Measurements from ENCODE around the gene PROX2.

Gene PROX2

GRCh38 chr14:74843653-74844052, 32.3 kb downstream of the PROX2 start:
- DNase-seq (ENCODE audit: low read depth) = no peak

GRCh38 chr14:74841230-74842207, 34.4 kb downstream of the PROX2 start:
- DNase-seq (ENCODE audit: low read depth) = no peak

GRCh38 chr14:74840603-74841030, 35.3 kb downstream of the PROX2 start:
- no peak for DNase-seq (ENCODE audit: low read depth)

GRCh38 chr14:74838166-74838565, 37.8 kb downstream of the PROX2 start:
- no peak for DNase-seq (ENCODE audit: low read depth)

GRCh38 chr14:74836251-74836960, 39.5 kb downstream of the PROX2 start:
- DNase-seq (ENCODE audit: low read depth) = no peak

GRCh38 chr14:74835645-74836250, 40.2 kb downstream of the PROX2 start:
- no peak for DNase-seq (ENCODE audit: low read depth)

GRCh38 chr14:74834692-74835392, 41.1 kb downstream of the PROX2 start:
- DNase-seq (ENCODE audit: low read depth) = no peak

GRCh38 chr14:74832849-74833248, 43.1 kb downstream of the PROX2 start:
- DNase-seq (ENCODE audit: low read depth) = no peak

GRCh38 chr14:74829251-74829650, 46.7 kb downstream of the PROX2 start:
- DNase-seq (ENCODE audit: low read depth) = no peak

- DNase-seq (ENCODE audit: low read depth) = no peak
Measured at GRCh38 chr14:74826574-74826973, 49.4 kb downstream of the PROX2 start.
